MM.1S (cell line): Measurements from ENCODE around the gene USP44.

Source experiments
- DNase-seq: peaks from one replicate; pipeline ENCODE4 v3.0.0-alpha.2; 2015
- H2AFZ ChIP-seq: fragments of 300-600 bp; sonication (generic); 2 replicates; pipeline ENCODE4 v1.6.0; 2016; ENCODE audit warnings: antibody characterized with exemption, low read length
- H3F3A ChIP-seq: fragments of 300-600 bp; sonication (generic); 2 replicates; pipeline ENCODE4 v1.6.1; 2016; ENCODE audit warnings: mild to moderate bottlenecking, antibody characterized with exemption, low read length, moderate library complexity, mixed read lengths; ENCODE audit not compliant: insufficient read depth
- H3K27ac ChIP-seq: fragments of 300-600 bp; sonication (generic); 2 replicates; pipeline ENCODE4 v1.5.1; 2016; ENCODE audit warnings: mild to moderate bottlenecking, low read length
- H3K27me3 ChIP-seq: fragments of 300-600 bp; sonication (generic); replicated peaks from 2 replicates; pipeline ENCODE4 v1.6.0; 2016; ENCODE audit warnings: low read length; ENCODE audit not compliant: insufficient read depth
- H3K36me3 ChIP-seq: fragments of 300-600 bp; sonication (generic); replicated peaks from 2 replicates; pipeline ENCODE4 v1.6.1; 2016; ENCODE audit warnings: mild to moderate bottlenecking, low read length, mixed read lengths; ENCODE audit not compliant: insufficient read depth
- H3K4me1 ChIP-seq: fragments of 300-600 bp; sonication (generic); 2 replicates; pipeline ENCODE4 v1.6.1; 2016; ENCODE audit warnings: low read length, mixed read lengths
- H3K4me2 ChIP-seq: fragments of 300-600 bp; sonication (generic); 2 replicates; pipeline ENCODE4 v1.6.0; 2016; ENCODE audit warnings: low read depth, low read length
- H3K4me3 ChIP-seq: fragments of 300-600 bp; sonication (generic); 2 replicates; pipeline ENCODE4 v1.5.1; 2016; ENCODE audit warnings: low read length, mixed read lengths
- H3K79me2 ChIP-seq: fragments of 300-600 bp; sonication (generic); 2 replicates; pipeline ENCODE4 v1.6.1; 2016; ENCODE audit warnings: mixed run types, low read length, mixed read lengths
- H3K9ac ChIP-seq: fragments of 300-600 bp; sonication (generic); 2 replicates; pipeline ENCODE4 v1.6.1; 2016; ENCODE audit warnings: low read length, mixed read lengths
- H3K9me2 ChIP-seq: fragments of 300-600 bp; sonication (generic); replicated peaks from 2 replicates; pipeline ENCODE4 v1.6.1; 2016; ENCODE audit warnings: mild to moderate bottlenecking, low read length, mixed read lengths; ENCODE audit not compliant: insufficient read depth
- H3K9me3 ChIP-seq: fragments of 300-600 bp; sonication (generic); replicated peaks from 2 replicates; pipeline ENCODE4 v1.6.1; 2016; ENCODE audit warnings: mild to moderate bottlenecking, low read length, mixed read lengths; ENCODE audit not compliant: insufficient read depth
- H4K20me1 ChIP-seq: fragments of 300-600 bp; sonication (generic); 2 replicates; pipeline ENCODE4 v1.6.1; 2016; ENCODE audit warnings: mild to moderate bottlenecking, low read length, moderate library complexity, mixed read lengths; ENCODE audit not compliant: insufficient read depth
- EZH2 ChIP-seq: fragments of 300-600 bp; sonication (generic); optimal IDR thresholded peaks from 2 replicates; pipeline ENCODE3; 2017; ENCODE audit warnings: low read depth, mild to moderate bottlenecking, antibody characterized with exemption, low read length, mixed read lengths
- EZH2phosphoT487 ChIP-seq: fragments of 300-600 bp; sonication (generic); IDR thresholded peaks from 2 replicates; pipeline ENCODE4 v1.6.1; 2018; ENCODE audit warnings: antibody characterized with exemption, low read length
- TF ChIP-seq, protein P1 (sequence below): fragments of 300-600 bp; sonication (generic); IDR thresholded peaks from 2 replicates; pipeline ENCODE4 v1.5.1; 2016; ENCODE audit warnings: antibody characterized with exemption, low read length, mixed read lengths

USP44 gene

DNA sequence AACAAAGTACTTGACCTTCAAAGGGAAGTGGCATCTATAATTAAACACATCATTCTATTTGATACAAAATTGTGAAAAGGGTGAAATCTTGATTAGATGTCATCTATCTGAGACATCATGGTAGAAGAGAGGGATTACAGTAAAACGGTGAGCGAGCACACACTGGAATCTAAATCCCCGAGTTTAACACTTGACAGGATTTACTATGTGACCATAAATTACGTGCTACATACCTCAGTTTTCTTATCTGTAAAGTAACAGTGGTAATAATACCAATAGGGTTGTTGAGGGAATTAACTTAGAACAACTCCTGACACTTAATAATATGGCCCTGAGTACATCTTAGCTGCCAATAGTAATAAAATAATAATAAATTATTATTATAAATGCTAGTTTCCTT is 13.3 kb downstream of the USP44 start:
- no peaks in the 10 kb centered on the region for H3F3A ChIP-seq
- H4K20me1 ChIP-seq, result no peaks in the 10 kb centered on the region
- no peaks in the 10 kb centered on the region for H3K36me3 ChIP-seq
- no peak overlapping the region for H2AFZ ChIP-seq
- no peak overlapping the region for H3K27ac ChIP-seq
- H3K9me2 ChIP-seq, result no peaks in the 10 kb centered on the region
- no peak overlapping the region for H3K4me3 ChIP-seq
- H3K9me3 ChIP-seq, result no peaks in the 10 kb centered on the region
- H3K27me3 ChIP-seq, result no peaks in the 10 kb centered on the region
- DNase-seq, result no peak
- H3K79me2 ChIP-seq, result no peaks in the 10 kb centered on the region
- no peak overlapping the region for H3K4me2 ChIP-seq
- no peak overlapping the region for H3K9ac ChIP-seq
- peaks cover 2% of the 10 kb centered on the region; the same call in 1 of the 2 replicates for H3K4me1 ChIP-seq
- no peak for TF ChIP-seq EZH2
- TF ChIP-seq EZH2phosphoT487, result no peak
- TF ChIP-seq, protein P1, sequence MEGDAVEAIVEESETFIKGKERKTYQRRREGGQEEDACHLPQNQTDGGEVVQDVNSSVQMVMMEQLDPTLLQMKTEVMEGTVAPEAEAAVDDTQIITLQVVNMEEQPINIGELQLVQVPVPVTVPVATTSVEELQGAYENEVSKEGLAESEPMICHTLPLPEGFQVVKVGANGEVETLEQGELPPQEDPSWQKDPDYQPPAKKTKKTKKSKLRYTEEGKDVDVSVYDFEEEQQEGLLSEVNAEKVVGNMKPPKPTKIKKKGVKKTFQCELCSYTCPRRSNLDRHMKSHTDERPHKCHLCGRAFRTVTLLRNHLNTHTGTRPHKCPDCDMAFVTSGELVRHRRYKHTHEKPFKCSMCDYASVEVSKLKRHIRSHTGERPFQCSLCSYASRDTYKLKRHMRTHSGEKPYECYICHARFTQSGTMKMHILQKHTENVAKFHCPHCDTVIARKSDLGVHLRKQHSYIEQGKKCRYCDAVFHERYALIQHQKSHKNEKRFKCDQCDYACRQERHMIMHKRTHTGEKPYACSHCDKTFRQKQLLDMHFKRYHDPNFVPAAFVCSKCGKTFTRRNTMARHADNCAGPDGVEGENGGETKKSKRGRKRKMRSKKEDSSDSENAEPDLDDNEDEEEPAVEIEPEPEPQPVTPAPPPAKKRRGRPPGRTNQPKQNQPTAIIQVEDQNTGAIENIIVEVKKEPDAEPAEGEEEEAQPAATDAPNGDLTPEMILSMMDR, result no peak

GRCh38 chr12:95533985-95534384 is 17.3 kb downstream of the USP44 start:
- no peak overlapping the region for H3K4me2 ChIP-seq
- H3K36me3 ChIP-seq, result no peaks in the 10 kb centered on the region
- H3K4me3 ChIP-seq, result no peak overlapping the region
- no peak overlapping the region for H3K9ac ChIP-seq
- H3K4me1 ChIP-seq, result peaks cover 2% of the 10 kb centered on the region; the same call in 1 of the 2 replicates
- H2AFZ ChIP-seq, result no peak overlapping the region
- no peaks in the 10 kb centered on the region for H3K9me3 ChIP-seq
- H4K20me1 ChIP-seq, result no peaks in the 10 kb centered on the region
- no peaks in the 10 kb centered on the region for H3F3A ChIP-seq
- no peaks in the 10 kb centered on the region for H3K79me2 ChIP-seq
- no peaks in the 10 kb centered on the region for H3K27me3 ChIP-seq
- H3K27ac ChIP-seq, result no peak overlapping the region
- H3K9me2 ChIP-seq, result no peaks in the 10 kb centered on the region
- TF ChIP-seq EZH2phosphoT487, result no peak
- TF ChIP-seq EZH2, result no peak
- TF ChIP-seq, protein P1, result no peak
- no peak for DNase-seq

- H3K4me3 ChIP-seq, result no peak overlapping the region
- no peaks in the 10 kb centered on the region for H3K9me3 ChIP-seq
- H4K20me1 ChIP-seq, result no peaks in the 10 kb centered on the region
- peaks cover 2% of the 10 kb centered on the region; the same call in 1 of the 2 replicates for H3K4me1 ChIP-seq
- H3K79me2 ChIP-seq, result no peaks in the 10 kb centered on the region
- no peak overlapping the region for H3K4me2 ChIP-seq
- H3K36me3 ChIP-seq, result no peaks in the 10 kb centered on the region
- H3K27ac ChIP-seq, result no peak overlapping the region
- H3K9me2 ChIP-seq, result no peaks in the 10 kb centered on the region
- H2AFZ ChIP-seq, result no peak overlapping the region
- H3K9ac ChIP-seq, result no peak overlapping the region
- H3K27me3 ChIP-seq, result no peaks in the 10 kb centered on the region
- no peak for DNase-seq
- H3F3A ChIP-seq, result no peaks in the 10 kb centered on the region
- no peak for TF ChIP-seq EZH2phosphoT487
Measured at GRCh38 chr12:95532851-95533250, 18.4 kb downstream of the USP44 start.

DNA sequence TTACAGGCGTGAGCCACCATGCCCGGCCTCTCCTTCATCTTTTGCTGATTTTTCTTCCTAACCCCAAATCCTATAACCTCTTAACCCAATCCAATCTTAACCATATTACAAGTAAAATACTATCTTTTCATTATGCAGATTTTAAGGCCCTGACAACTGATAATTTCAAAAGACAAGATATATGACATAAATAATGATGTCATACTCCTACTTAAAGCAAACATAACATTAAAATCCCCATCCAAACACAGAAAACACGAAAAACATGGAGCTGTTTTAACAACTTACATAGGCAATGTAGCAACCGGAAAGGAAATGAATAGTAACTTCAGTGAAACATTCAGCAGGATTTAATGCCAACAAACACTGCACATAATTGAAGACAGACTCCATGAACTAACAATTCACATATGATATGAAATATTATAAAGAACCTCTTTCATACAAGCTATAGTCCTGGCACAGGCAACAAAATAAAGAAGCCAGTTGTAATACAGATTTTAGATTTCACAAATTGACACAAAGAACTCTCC is 21.5 kb downstream of the USP44 start:
- Histone ChIP-seq H3K9me3 (no peaks in the 10 kb centered on the region), H3K36me3 (no peaks in the 10 kb centered on the region), H4K20me1 (no peaks in the 10 kb centered on the region)

More for the DNA sequence above, 21.5 kb downstream of the USP44 start:
- no peaks in the 10 kb centered on the region for H3F3A ChIP-seq
- no peak overlapping the region for H3K4me3 ChIP-seq
- H3K9ac ChIP-seq, result no peak overlapping the region
- no peaks in the 10 kb centered on the region for H3K27me3 ChIP-seq
- TF ChIP-seq EZH2, result no peak
- TF ChIP-seq, protein P1, result no peak
- no peak for TF ChIP-seq EZH2phosphoT487
- H3K9me2 ChIP-seq, result no peaks in the 10 kb centered on the region
- H3K4me2 ChIP-seq, result no peak overlapping the region
- no peaks in the 10 kb centered on the region for H3K79me2 ChIP-seq
- H2AFZ ChIP-seq, result no peak overlapping the region
- no peak for DNase-seq
- peaks cover 2% of the 10 kb centered on the region; the same call in 1 of the 2 replicates for H3K4me1 ChIP-seq
- no peak overlapping the region for H3K27ac ChIP-seq
